Astrocyte (in vitro differentiated cells and primary cell): Measurements from ENCODE around the gene DDO. TPM values are rescaled to one million over a fixed set of nuclear protein-coding genes. Genes with fewer than 3 reads are reported as not detected.

Experiments
- DNase-seq: peaks from one replicate; pipeline ENCODE4 v3.0.0-alpha.2; 2010; ENCODE audit warnings: low read depth
- FAIRE-seq: peaks from 2 replicates; lab custom pipeline; 2011; peaks lifted over from hg19 to GRCh38; lab: Jason Lieb, UNC
- H2AFZ ChIP-seq: 2 replicates; pipeline ENCODE4 v1.6.0; 2012; ENCODE audit warnings: low read depth, low read length, inconsistent platforms
- H3K27ac ChIP-seq: 2 replicates; pipeline ENCODE4 v1.5.1; 2011; ENCODE audit warnings: low read depth, low read length, inconsistent platforms
- H3K27me3 ChIP-seq: 2 replicates; pipeline ENCODE4 v1.6.0; 2011; ENCODE audit warnings: low read length, inconsistent platforms; ENCODE audit not compliant: insufficient read depth
- H3K36me3 ChIP-seq: 2 replicates; pipeline ENCODE4 v1.5.1; 2011; ENCODE audit warnings: low read length, inconsistent platforms; ENCODE audit not compliant: insufficient read depth
- H3K4me1 ChIP-seq: 2 replicates; pipeline ENCODE4 v1.5.1; 2011; ENCODE audit warnings: low read length, inconsistent platforms; ENCODE audit not compliant: insufficient read depth
- H3K4me2 ChIP-seq: 2 replicates; pipeline ENCODE4 v1.6.0; 2012; ENCODE audit warnings: low read length, inconsistent platforms
- H3K4me3 ChIP-seq: 2 replicates; pipeline ENCODE4 v1.5.1; 2011; ENCODE audit warnings: low read depth, mild to moderate bottlenecking, low read length, inconsistent platforms; ENCODE audit not compliant: insufficient read depth
- H3K79me2 ChIP-seq: 2 replicates; pipeline ENCODE4 v1.6.0; 2012; ENCODE audit warnings: mild to moderate bottlenecking, low read length, inconsistent platforms; ENCODE audit not compliant: insufficient read depth
- H3K9ac ChIP-seq: 2 replicates; pipeline ENCODE4 v1.6.0; 2012; ENCODE audit warnings: mild to moderate bottlenecking, low read length, inconsistent platforms
- H3K9me3 ChIP-seq: 2 replicates; pipeline ENCODE4 v1.5.1; 2012; ENCODE audit warnings: low read depth, mild to moderate bottlenecking, low read length, inconsistent platforms; ENCODE audit not compliant: insufficient read depth
- H4K20me1 ChIP-seq: 2 replicates; pipeline ENCODE4 v1.6.0; 2012; ENCODE audit warnings: low read length, inconsistent platforms; ENCODE audit not compliant: insufficient read depth
- H3K27ac Mint-ChIP-seq: one replicate; pipeline ENCODE4 v1.8.0; 2021; ENCODE audit warnings: mild to moderate bottlenecking, mixed read lengths; ENCODE audit not compliant: unreplicated experiment
- H3K27me3 Mint-ChIP-seq: one replicate; pipeline ENCODE4 v1.8.0; 2021; ENCODE audit warnings: low read depth, mixed read lengths; ENCODE audit not compliant: unreplicated experiment
- H3K36me3 Mint-ChIP-seq: one replicate; pipeline ENCODE4 v1.8.0; 2021; ENCODE audit warnings: low read depth, mixed read lengths; ENCODE audit not compliant: unreplicated experiment
- H3K4me1 Mint-ChIP-seq: one replicate; pipeline ENCODE4 v1.8.0; 2021; ENCODE audit warnings: low read depth, mixed read lengths; ENCODE audit not compliant: unreplicated experiment
- H3K4me3 Mint-ChIP-seq: one replicate; pipeline ENCODE4 v1.8.0; 2021; ENCODE audit warnings: mild to moderate bottlenecking, moderate library complexity, mixed read lengths; ENCODE audit not compliant: unreplicated experiment
- H3K9me3 Mint-ChIP-seq: one replicate; pipeline ENCODE4 v1.8.0; 2021; ENCODE audit warnings: mild to moderate bottlenecking, mixed read lengths; ENCODE audit not compliant: unreplicated experiment
- CTCF ChIP-seq: IDR thresholded peaks from 2 replicates; pipeline ENCODE4 v1.5.1; 2011; ENCODE audit warnings: low read depth, mild to moderate bottlenecking, inconsistent platforms, low read length, moderate library complexity; ENCODE audit not compliant: insufficient read depth
- EZH2 ChIP-seq: IDR thresholded peaks from 2 replicates; pipeline ENCODE4 v1.6.1; 2012; ENCODE audit warnings: mild to moderate bottlenecking, low read length, inconsistent platforms; ENCODE audit not compliant: insufficient read depth
- total RNA-seq: library from RNA; stranded (reverse); gene quantifications from 2 replicates; pipeline ENCODE4 v1.2.1, GENCODE V29; 2021

The DDO gene
- total RNA-seq, 1 donor from 2014 or later: not detected

- no peaks in the 10 kb centered on the region for H3K79me2 ChIP-seq
- no peak overlapping the region for H3K4me2 ChIP-seq
- Mint-ChIP-seq H3K4me3 (no peak overlapping the region), H3K27ac (no peak overlapping the region), H3K27me3 (peaks cover 17% of the 10 kb centered on the region), H3K4me1 (peaks cover 3% of the 10 kb centered on the region), H3K9me3 (no peaks in the 10 kb centered on the region), H3K36me3 (no peaks in the 10 kb centered on the region)
- DNase-seq (no peak), FAIRE-seq (no peak)
- H4K20me1 ChIP-seq: no peaks in the 10 kb centered on the region
- H3K9ac ChIP-seq: no peak overlapping the region
- H2AFZ ChIP-seq: no peak overlapping the region
- no peak overlapping the region for H3K4me3 ChIP-seq
- no peaks in the 10 kb centered on the region for H3K9me3 ChIP-seq
- no peaks in the 10 kb centered on the region for H3K4me1 ChIP-seq
- peaks cover 46% of the 10 kb centered on the region for H3K27me3 ChIP-seq
- no peaks in the 10 kb centered on the region for H3K36me3 ChIP-seq
- H3K27ac ChIP-seq: no peak overlapping the region
- no peak for TF ChIP-seq CTCF
- TF ChIP-seq EZH2: no peak
Observed at GRCh38 chr6:110366975-110367374, 48.4 kb downstream of the DDO start.

GRCh38 chr6:110366256-110366655, 49.1 kb downstream of the DDO start:
- Histone ChIP-seq H2AFZ (no peak overlapping the region), H4K20me1 (no peaks in the 10 kb centered on the region), H3K79me2 (no peaks in the 10 kb centered on the region), H3K4me2 (no peak overlapping the region), H3K36me3 (no peaks in the 10 kb centered on the region), H3K4me1 (no peaks in the 10 kb centered on the region), H3K9me3 (no peaks in the 10 kb centered on the region), H3K27ac (no peak overlapping the region), H3K9ac (no peak overlapping the region), H3K27me3 (peaks cover 49% of the 10 kb centered on the region), H3K4me3 (no peak overlapping the region)
- Mint-ChIP-seq H3K36me3 (no peaks in the 10 kb centered on the region), H3K4me3 (no peak overlapping the region), H3K9me3 (peaks cover 5% of the 10 kb centered on the region), H3K27ac (no peak overlapping the region), H3K27me3 (peaks cover 17% of the 10 kb centered on the region), H3K4me1 (peaks cover 3% of the 10 kb centered on the region)
- no peak for TF ChIP-seq CTCF
- no peak for TF ChIP-seq EZH2
- FAIRE-seq: no peak
- no peak for DNase-seq

- TF ChIP-seq CTCF (no peak), EZH2 (no peak)
- H4K20me1 ChIP-seq: no peaks in the 10 kb centered on the region
- H3K4me3 Mint-ChIP-seq: no peak overlapping the region
- H3K36me3 ChIP-seq: no peaks in the 10 kb centered on the region
- H3K79me2 ChIP-seq: no peaks in the 10 kb centered on the region
- H3K9ac ChIP-seq: no peak overlapping the region
- no peak overlapping the region for H2AFZ ChIP-seq
- H3K9me3 ChIP-seq: no peaks in the 10 kb centered on the region
- no peaks in the 10 kb centered on the region for H3K36me3 Mint-ChIP-seq
- H3K9me3 Mint-ChIP-seq: peaks cover 5% of the 10 kb centered on the region
- H3K27me3 Mint-ChIP-seq: peaks cover 12% of the 10 kb centered on the region
- H3K27me3 ChIP-seq: peaks cover 56% of the 10 kb centered on the region
- H3K27ac Mint-ChIP-seq: no peak overlapping the region
- H3K4me2 ChIP-seq: no peak overlapping the region
- peaks cover 3% of the 10 kb centered on the region for H3K4me1 Mint-ChIP-seq
- FAIRE-seq (no peak), DNase-seq (no peak)
- H3K4me3 ChIP-seq: no peak overlapping the region
- no peak overlapping the region for H3K27ac ChIP-seq
- H3K4me1 ChIP-seq: no peaks in the 10 kb centered on the region
Observed at GRCh38 chr6:110364364-110365105, 50.8 kb downstream of the DDO start.
